G401.6 (cell line): ENCODE results near the gene HTT.

ENCODE experiments used
- FAIRE-seq: peaks from 2 replicates; lab custom pipeline; 2012; peaks lifted over from hg19 to GRCh38; lab: Jason Lieb, UNC

The HTT gene

DNA sequence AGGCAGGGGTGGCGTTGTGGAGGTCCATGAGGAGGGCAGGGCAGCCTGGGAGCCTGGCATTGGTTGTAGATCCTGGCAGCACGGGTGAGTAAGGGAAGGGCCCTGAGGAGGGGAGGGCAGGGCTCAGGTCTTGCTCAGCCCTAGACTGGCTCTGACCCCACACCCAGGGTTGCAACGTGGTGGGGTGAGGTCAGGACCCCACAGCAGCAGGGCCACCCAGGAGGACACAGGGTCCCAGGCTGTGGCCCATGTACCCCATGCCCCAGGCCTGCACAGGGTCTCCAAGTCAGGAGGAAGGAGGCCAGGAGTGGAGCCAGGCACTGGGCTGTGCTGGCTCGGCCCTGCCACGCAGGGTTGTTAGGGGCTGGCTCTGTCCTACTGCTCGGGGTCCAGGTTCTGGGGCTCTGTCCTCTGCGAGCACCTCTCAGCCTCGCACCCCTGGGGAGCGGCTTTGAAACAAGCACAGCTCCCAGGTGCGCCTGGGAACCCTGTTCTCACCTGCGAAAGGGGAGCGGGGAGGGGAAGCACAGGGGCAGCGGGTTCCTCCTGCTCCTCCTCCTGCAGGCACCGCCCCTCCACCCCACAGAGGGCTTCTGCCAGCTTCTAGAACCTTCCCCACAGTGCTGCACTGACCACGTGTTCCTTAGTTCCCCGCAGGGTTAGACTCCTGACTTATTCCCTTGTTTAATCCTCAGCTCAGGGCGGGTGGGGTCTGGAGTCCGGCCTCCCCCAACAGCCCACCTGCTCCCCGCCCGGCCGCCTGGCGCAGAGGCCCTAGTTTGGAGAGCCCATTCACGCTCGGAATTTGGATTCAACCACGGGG is 194.8 kb downstream of the HTT start:
- no peak for FAIRE-seq

DNA sequence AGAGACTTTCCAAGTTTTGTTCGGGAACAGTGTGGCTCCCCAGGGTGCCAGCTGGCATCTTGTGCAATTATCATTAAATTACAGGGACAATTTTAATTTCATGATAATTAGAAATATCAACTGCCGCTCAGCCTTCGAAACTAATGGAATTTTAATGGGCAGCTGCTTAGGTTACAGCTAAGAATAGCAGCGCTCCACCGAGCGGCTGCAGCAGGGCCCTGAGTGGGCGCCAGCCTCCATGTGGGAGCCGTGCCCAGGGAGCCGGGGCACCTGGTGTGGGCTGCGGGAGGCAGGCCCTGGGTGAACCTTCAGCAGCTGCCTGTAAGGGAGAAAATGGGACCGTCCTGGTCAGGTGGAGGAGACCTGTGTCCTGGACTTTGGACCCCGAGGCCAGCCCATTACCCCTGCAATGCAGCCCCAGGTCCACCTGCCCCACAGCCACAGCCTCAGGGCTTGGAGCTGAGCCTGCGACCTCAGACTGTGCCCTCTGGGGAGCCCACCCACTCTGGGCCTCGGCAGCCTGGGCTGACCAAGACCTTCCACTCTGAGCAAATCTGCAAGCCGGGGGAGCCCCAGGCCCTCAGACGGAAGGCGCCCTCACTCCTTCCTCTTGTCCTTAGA is 195.6 kb downstream of the HTT start:
- FAIRE-seq, result no peak

DNA sequence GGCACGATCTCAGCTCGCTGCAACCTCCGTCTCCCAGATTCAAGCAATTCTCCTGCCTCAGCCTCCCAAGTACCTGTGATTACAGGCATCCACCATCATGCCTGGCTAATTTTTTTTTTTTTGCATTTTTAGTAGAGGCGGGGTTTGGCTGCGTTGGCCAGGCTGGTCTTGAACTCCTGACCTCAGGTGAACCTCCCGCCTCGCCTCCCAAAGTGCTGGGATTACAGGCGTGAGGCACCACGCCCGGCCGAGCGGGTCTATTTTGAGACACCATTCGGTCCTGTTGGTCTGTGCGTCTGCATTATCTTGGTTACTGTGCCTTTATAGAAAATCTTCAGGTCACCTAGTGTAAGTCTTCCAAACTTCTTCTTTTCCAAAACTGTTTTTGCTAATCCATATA is 196.7 kb downstream of the HTT start:
- FAIRE-seq, result no peak

DNA sequence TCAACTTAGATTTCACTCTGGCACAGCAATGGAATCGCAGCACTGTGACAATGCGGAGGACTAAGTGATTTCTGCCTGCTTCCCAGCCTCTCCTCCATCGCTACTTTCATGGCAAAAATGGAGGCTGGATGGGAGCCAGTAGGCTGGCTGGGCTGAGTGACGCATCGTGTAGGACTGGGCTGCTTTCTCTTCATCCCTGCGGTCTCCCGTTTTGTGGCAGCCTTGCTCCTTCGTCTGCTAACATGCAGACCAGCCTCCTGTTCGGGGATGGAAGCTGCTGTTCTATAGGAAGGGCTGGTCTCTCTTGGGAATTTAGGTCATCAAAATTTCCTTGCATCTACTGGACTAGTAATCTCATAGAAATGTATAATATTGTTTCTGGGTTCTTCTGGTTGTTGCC is 202.5 kb downstream of the HTT start:
- no peak for FAIRE-seq

DNA sequence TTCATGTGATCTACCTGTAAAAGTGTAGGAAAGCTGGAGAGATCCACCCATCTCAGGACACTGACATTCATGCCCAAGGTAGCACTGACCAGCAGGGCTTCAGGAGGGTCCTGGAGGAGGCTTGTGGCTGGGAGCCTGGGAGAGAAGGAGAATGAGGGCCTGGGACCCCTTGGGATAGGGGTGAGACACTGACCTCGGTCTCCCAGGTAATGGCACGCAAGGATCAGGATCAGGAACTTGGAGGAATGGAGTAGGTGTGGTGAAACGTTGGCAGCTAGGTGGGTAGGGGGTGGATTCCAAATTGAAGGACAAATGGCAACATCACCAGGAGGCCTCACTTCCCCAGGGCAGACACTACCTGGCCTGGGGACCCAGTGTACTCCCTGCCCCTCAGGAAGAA is 206.0 kb downstream of the HTT start:
- no peak for FAIRE-seq

DNA sequence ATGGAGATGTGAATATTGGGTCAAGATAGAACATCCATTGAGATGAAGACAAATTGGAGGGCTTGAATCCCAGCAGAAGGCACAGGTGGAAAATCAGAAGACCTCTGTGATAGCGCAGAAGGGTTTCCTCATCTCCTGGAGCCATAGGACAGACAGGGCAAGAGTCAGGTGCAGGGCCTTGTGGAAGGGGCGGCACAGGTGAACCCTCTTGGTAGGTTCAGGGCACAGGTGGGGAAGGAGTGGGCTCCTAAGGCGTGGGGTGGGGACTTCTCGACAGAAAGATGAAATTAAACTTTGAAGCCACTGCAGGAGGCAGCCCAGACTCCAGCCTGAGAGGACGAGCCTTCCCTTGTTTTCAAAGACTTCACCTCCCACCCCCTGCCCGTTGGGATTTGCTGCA is 209.0 kb downstream of the HTT start:
- FAIRE-seq, result no peak

DNA sequence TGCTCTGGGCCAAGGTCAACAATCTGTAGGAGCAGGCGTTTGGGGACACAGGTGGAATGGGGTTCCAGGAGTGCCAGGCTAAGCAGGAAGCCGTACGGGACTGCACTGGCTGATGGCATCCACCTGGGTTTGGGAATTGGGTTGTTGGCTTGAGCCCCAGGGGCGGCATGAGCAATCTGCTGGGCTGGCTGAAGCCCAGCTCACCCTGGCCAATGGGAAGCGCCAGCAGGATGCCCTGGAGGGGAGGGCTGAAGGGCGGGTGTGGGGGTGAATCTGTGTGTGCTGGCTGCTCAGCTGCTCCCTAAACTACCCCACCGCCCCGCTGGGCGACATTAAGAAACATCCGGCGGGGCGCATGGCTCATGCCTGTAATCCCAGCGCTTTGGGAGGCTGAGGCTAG is 209.4 kb downstream of the HTT start:
- no peak for FAIRE-seq

DNA sequence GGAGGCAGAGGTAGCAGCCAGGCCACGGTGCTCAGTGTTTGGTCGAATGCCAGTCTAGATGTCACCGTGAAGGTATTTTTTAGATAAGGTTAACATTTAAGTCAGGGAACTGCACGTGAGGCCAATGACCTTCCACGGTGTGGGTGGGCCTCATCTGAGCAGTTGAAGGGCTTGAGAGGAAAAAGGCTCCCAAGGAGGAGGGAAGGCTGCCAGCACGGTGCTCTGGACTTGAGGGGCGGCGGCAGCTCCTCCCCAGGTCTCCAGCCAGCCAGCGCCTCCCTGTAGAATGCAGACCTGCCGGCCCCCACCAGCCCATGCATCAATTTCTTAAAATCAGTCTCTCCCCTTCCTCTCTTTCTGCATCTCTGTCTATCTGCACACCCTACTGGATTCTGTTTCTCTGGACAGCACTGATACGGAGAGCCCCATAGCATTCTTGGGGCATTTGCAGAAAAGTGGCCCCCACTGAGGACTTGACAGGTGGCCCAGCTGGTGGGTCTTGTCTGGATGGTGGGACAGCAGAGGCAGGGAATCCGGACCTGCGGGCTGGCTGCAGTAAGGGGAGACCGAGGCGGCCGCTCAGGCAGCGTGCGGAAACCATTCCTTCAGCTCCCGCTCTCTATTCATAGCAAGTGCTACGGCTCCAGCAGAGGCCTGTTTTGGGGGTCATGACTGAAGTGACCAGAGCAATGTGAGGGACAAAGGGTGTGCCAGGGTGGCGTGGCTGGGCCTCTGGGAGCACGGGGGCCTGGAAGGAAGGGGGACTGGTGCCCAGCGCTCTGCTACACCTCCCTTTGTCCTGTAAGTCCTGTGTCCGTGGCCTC is 210.5 kb downstream of the HTT start:
- no peak for FAIRE-seq

DNA sequence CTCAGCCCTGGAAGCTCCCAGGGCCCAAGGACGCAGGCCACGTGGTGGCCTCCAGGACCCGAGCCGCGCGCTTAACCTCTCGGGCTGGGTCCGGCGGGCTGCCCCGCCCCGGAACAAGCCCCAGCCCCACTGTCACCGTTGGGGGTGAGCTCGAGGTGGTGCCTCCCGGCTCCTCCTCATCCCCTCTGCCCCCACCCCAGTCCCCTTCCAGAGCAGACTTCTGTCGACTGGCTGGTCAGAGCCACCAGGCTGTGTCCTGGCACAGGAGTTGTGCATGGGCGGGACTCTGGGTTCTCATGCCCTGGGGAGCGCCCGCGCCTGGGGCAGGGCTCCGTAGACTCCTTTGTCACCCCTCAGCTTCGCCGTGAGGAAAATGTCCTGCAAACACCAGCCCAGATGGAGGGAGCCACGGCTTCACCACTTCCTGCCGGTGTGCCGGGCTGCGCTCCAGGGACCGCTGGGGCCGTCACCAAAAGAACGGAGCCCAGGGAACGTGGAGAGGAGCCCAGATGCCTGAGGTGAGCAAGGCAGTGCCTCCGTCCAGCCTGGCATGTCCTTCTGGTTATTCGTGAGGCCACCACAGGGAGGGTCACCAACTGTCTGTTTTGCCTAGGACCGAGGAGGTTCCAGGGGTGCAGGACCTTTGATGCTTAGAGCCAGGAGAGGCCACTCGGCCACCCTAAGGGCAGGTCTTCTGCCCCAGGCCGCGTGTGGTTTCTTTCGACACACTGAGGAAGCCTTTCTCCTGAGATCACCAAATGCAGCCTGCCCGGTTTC is 211.3 kb downstream of the HTT start:
- no peak for FAIRE-seq

DNA sequence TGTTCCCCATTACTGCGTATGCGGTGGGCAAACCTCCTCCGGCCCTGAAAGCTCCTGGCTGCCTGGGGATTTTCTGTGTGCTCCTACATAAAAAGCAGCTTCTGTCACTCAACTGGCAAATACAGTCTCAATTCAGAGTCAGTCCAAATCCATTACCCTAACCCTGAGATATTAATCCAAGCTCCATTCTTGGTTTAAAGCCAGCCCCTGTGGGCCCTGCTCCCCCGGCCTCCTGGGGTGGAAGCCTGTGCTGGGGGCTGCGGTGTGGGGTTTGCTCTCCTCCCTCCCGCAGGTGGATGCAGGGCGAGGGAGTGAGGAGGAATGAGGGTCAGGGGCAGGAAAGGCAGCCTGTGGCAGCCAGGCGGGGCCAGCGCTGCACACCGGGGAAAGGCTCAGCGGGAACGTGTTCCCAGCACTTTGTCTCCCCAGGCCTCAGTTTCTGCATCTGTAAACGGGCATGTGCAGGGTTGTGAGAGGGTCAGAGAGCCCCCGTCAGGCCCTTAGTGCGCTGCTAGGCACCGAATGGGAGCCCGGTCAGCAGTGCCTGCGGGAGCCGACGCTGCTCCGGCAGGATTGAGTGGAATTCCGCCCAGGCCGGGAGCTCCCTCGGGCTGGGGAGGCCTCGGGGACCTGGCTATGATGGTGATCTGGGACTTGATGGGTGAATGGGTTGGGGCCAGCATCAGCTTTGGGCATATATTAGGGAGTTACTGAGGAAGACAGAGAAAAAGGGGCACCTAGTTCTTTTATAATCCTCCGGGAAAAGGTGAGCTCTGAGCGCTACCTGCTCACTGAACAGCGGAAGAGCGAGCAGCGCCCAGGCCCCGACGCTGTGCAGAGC is 212.1 kb downstream of the HTT start:
- no peak for FAIRE-seq

DNA sequence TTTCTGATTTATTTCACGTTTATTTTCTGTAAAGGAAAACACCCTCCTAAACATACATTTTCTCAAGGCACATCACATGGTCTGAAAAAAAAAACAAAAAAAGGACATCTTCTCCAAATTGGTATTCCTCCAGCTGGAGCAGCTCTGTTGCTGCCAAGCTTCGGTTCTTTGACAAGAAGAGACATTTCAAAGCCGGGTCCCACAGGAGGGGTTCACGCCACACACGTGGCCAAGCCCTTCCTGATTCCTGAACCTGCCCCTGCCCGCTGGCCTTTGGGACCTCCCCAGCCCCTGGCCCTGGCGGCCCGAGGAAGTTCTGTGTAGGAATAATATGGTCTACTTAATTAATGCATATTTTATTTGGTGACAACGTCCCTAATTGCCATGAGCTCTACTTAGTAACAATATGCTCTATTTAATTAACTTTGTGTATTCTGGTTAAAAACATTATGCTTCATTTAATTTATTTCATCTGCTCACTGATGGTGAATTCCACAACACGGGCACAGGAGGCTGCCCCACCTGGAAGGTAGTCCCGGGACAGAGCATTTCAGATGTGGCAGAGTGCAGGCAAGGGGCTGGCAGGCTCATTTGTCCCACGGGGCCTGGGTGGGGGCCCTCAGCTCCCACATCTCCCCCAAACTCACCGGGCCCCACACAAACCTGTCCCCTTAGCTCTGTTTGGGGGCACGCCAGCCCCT is 212.9 kb downstream of the HTT start:
- FAIRE-seq, result no peak

DNA sequence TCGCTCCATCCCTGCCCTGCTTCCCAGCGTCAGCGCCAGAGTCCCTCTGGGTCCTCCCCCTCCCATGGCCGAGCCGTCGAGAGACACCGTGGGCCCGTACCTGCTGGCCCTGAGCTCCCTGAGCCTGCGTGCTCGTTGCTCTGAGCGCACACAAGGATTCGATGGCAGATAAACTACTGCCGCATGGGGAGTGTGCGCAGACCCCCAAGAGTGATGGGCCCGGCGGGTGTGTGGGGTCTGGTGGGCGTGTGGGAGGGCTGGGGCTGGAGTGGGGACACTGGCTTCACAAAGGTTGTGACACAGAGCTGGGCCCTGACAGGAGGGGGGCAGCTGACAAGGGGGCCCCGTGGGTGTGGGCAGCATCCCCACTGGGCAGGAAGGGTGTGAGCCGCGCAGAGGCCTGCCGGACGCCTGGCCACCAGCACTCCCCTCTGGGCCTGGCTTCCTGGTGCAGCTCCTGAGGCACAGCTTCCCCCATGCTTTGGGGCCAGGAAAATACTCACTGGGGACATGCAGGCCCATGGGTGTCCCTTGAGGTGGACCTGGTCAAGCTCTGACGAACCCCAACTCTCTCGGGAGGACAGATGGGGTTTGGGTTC is 213.6 kb downstream of the HTT start:
- no peak for FAIRE-seq

DNA sequence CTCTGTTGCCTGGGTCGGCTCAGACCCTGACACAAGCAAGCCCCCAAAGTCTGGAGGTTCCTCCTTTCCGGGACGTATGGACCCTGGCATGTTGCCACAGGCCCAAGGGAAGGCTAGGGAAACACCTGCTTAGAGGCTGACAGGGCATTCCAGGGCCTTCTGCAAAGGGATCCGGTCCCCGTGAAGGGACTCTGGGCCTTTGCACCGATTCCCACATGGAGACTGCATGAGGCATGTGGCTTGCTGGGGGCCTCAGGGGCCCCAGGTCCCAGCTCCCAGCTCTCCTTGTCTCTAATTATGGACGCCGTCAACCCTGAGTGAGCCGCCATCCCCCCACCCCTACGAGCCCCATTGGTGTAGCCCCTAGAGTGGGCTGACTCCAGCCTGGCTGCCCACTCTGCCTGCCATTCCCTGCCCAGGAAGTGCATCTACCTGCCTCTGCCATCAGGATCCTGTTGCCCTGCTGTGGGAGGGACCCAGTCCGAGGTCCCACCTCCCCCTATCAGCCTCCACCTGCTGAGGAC is 214.2 kb downstream of the HTT start:
- no peak for FAIRE-seq

DNA sequence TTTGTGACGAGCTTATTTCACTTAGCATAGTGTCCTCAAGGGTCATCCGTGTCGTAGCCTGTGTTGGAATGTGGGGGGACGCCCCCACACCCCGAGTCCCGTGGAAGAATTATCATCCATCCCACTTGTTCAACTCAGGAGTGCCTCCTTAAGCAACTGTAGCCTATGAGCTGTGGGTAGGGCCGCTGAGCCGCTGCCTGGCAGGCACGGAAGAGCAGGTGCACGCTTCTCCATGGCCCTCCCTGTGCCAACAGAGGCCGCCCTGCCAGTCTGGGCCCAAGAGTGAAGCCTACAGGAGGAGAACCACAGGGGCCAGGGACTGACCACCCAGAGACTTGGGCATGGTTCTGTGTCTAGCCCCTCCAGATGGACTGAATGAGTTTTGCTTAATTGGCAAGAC is 216.0 kb downstream of the HTT start:
- no peak for FAIRE-seq

DNA sequence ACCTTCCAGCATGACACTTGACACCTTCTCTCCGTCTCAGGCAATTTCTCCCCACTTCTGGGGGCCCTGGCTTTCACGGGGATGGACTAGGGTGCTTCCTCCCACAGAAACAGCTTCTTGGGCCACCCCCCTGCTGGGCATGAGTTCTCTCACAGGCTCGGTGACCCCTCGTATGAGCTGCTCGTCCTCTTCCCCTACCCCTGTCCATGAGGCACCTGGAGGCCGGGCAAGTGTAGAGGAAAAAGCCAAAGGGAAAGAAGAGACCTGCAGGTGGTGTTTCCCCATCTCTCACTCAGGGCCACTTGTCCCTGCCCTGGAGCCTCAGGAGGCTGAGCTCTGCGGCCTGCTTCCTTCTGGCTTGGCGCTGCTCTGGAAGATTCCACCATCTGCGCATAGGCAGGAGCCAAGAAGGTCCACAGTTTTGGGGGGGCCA is 216.4 kb downstream of the HTT start:
- no peak for FAIRE-seq

DNA sequence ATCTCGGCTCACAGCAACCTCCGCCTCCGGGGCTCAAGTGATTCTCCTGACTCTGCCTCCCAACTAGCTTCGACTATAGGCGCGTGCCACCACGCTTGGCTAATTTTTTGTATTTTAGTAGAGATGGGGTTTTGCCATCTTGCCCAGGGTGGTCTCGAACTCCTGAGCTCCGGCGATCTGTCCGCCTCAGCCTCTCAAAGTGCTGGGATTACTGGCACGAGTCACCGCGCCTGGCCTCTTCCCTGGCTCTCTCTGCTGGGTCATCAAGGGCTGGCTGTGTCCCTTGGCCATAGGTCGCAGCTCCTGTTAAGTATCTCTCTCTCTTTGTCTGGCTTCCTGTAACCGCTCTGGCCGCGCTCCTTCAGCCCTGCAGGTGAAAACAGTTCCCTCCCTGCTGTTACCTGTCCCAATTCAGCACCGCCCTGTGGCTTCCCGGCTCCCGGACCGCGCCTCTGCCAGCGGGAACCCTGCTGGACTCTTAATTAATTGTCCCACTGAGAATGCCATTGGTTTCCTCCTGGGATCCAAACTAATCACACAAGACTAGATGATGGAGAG is 217.0 kb downstream of the HTT start:
- FAIRE-seq, result no peak

DNA sequence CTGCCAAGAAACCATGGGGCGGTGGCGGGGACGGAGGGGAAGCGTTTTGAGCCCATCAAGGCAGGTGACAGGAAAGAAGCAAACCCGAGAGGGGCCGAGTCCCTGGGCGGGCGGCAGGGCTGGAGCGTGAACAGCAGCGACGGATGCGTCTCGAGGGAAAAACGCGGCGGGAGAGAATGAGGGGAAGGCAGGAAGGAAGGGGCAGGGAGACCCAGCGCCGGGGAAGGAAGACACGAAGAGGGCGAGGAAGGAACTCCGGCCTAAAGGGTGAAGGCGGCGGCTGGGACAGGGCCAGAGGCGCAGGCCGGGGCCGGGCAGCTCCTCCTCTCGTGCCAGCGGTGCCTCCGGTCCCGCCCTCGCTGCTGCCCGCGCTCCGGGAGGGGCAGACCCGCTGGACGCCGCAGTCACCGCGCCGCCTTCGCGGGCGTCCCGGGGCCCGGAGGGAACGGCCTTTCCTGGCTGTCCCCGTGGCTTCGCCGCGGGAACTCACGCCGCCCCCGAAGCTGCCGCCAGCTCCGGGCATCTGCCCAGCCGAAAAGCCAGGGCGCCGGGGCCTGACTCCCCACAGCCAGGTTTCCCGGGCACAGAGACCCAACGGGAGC is 217.6 kb downstream of the HTT start:
- no peak for FAIRE-seq

DNA sequence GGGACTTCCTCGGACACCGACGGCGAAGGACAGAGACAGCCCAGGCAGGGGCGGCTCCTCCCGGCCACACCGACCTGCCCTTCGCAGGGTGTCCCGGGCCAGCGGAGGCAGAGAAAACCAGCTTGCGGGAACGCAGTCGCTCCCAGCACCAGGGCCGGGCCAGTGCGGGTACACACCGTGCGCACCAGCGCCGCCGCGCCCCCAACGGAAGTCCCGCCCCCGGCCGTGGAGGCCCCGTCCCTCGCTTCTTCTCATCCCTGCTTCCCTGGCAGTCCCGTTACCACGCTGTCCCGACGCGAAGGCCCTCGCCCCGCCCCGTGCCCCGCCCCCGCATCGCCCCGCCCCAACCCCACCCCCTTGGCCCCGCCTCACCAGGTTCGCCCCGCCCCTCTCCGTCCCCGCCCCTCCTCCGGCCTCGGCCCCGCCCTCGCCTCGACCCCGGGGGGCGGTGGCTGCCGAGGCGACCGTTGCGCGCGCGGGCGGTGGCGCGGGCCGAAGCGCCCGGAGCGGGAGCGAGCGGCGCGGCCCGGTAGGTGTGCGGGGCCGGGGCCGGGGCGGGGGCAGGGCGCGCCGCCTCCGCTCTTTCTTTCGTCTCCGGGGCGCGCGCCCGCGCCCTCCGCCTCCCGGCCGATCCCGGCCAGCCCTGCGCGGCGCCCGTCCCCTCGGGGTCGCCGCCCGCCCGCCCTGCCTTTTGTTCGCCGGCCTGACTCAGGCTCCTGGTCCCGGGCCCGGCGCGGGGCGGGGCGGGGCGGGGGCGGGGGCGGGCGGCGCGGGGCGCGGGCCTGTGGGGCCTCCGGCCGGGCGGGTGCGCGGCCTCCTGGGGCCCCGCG is 218.3 kb downstream of the HTT start, which contains the start of gene RGS12:
RGS12 (plus strand) TSS at position 451 of the 830 bp plus-strand sequence. CDS start 23,150 bp downstream, outside the sequence.
- FAIRE-seq, result no peak
